B cell (primary cell): ENCODE data around the gene TTF1. TPM values are rescaled to one million over a fixed set of nuclear protein-coding genes. Genes with fewer than 3 reads are reported as not detected.

Experiments used
- ATAC-seq: fragments of 200-7000 bp; cut with Tn5 transposase; one replicate; pipeline ENCODE4 v1.10.0; 2021; ENCODE audit warnings: low read depth, mild to moderate bottlenecking, moderate number of reproducible peaks, moderate library complexity
- CTCF ChIA-PET: fragments of 350-600 bp; sonication (Branson Sonifier 250); formaldehyde crosslinking; loops from one replicate; lab custom pipeline; 2021; ENCODE audit warnings: antibody characterized with exemption, inconsistent platforms; lab: Charles Lee
- POLR2A ChIA-PET: fragments of 350-600 bp; sonication (Branson Sonifier 250); formaldehyde crosslinking; loops from one replicate; lab custom pipeline; 2021; ENCODE audit warnings: antibody characterized with exemption; lab: Charles Lee
- DNase-seq: peaks from one replicate; pipeline ENCODE4 v3.0.0; 2013
- H2AFZ ChIP-seq: 2 replicates; pipeline ENCODE4 v1.6.1; 2012; ENCODE audit warnings: mild to moderate bottlenecking, low read depth, low read length; ENCODE audit not compliant: insufficient read depth, poor library complexity, severe bottlenecking
- H3K27ac ChIP-seq, 2 donors: 1 replicate in 1 of 2; 2 replicates in 1 of 2; pipeline ENCODE4 v1.5.1; 2012 to 2013; ENCODE audit warnings: low read length in 2 of 2, mild to moderate bottlenecking in 2 of 2, moderate library complexity in 1 of 2
- H3K27me3 ChIP-seq, 4 experiments: fragments of 200-600 bp in 1 of 4; sonication (generic) in 1 of 4; replicated peaks in 1 of 4; 1 replicate in 2 of 4; 2 replicates in 2 of 4; pipeline versions ENCODE4 v1.6.1 to v1.7.0; 2013 to 2016; ENCODE audit warnings: low read length in 3 of 4, mild to moderate bottlenecking in 2 of 4, mixed read lengths in 1 of 4, moderate library complexity in 1 of 4; ENCODE audit not compliant: insufficient read depth in 4 of 4, control insufficient read depth in 3 of 4; ENCODE audit errors: control extremely low read depth in 1 of 4
- H3K36me3 ChIP-seq, 2 experiments: replicated peaks in 1 of 2; 1 replicate in 1 of 2; 2 replicates in 1 of 2; pipeline versions ENCODE4 v1.6.1 to v1.7.1; 2013; ENCODE audit warnings: low read length in 1 of 2; ENCODE audit not compliant: insufficient read depth in 2 of 2, control insufficient read depth in 1 of 2; ENCODE audit errors: control extremely low read depth in 1 of 2, extremely low read depth in 1 of 2
- H3K4me1 ChIP-seq, 2 donors: fragments of 200-600 bp in 1 of 2; sonication (generic) in 1 of 2; 1 replicate in 1 of 2; 2 replicates in 1 of 2; pipeline versions ENCODE4 v1.5.1 to v1.6.1; 2013 to 2017; ENCODE audit warnings: low read length in 2 of 2; ENCODE audit not compliant: control insufficient read depth in 2 of 2, insufficient read depth in 2 of 2
- H3K4me2 ChIP-seq: replicated peaks from 2 replicates; pipeline ENCODE3; 2012; ENCODE audit warnings: mild to moderate bottlenecking, low read depth, low read length; ENCODE audit not compliant: poor library complexity, severe bottlenecking
- H3K4me3 ChIP-seq, 5 experiments: fragments of 200-600 bp in 1 of 5; sonication (generic) in 1 of 5; 1 replicate in 3 of 5; 2 replicates in 2 of 5; pipeline versions ENCODE4 v1.5.1 to v1.7.0; 2011 to 2016; ENCODE audit warnings: low read length in 4 of 5, mild to moderate bottlenecking in 4 of 5, low read depth in 2 of 5, control low read depth in 1 of 5, moderate library complexity in 1 of 5; ENCODE audit not compliant: insufficient read depth in 1 of 5; ENCODE audit errors: control extremely low read depth in 1 of 5, extremely low read depth in 1 of 5
- H3K79me2 ChIP-seq: fragments of 200-600 bp; sonication (generic); one replicate; pipeline ENCODE4 v1.6.0; 2016; ENCODE audit warnings: low read length; ENCODE audit not compliant: control insufficient read depth, insufficient read depth
- H3K9ac ChIP-seq: fragments of 200-600 bp; sonication (generic); 2 replicates; pipeline ENCODE4 v1.6.1; 2017; ENCODE audit warnings: mild to moderate bottlenecking, low read length, moderate library complexity
- H3K9me3 ChIP-seq, 3 donors: one replicate each; pipeline versions ENCODE4 v1.6.1 to v1.7.1; 2013; ENCODE audit warnings: low read length in 2 of 3; ENCODE audit not compliant: control insufficient read depth in 2 of 3, insufficient read depth in 1 of 3; ENCODE audit errors: control extremely low read depth in 1 of 3
- H4K20me1 ChIP-seq: 2 replicates; pipeline ENCODE4 v1.6.0; 2012; ENCODE audit warnings: mild to moderate bottlenecking, low read length; ENCODE audit not compliant: insufficient read depth, control insufficient read depth, poor library complexity, severe bottlenecking
- H3K27ac Mint-ChIP-seq: one replicate; pipeline ENCODE4 v1.8.0; 2021; ENCODE audit warnings: mixed read lengths
- H3K27me3 Mint-ChIP-seq: one replicate; pipeline ENCODE4 v1.8.0; 2021; ENCODE audit warnings: mixed read lengths
- H3K4me1 Mint-ChIP-seq: one replicate; pipeline ENCODE4 v1.8.0; 2021; ENCODE audit warnings: mixed read lengths
- H3K4me3 Mint-ChIP-seq: one replicate; pipeline ENCODE4 v1.8.0; 2021; ENCODE audit warnings: mixed read lengths
- H3K9me3 Mint-ChIP-seq: one replicate; pipeline ENCODE4 v1.8.0; 2022; ENCODE audit warnings: mixed read lengths; ENCODE audit not compliant: insufficient read depth
- EZH2 ChIP-seq: IDR thresholded peaks from 2 replicates; pipeline ENCODE4 v1.6.1; 2012; ENCODE audit warnings: borderline replicate concordance, low read depth, mild to moderate bottlenecking, moderate library complexity, low read length; ENCODE audit not compliant: insufficient read depth, poor library complexity, severe bottlenecking
- WGBS: methylation state at CpG from one replicate; pipeline ENCODE4 v1.1.5; 2013; ENCODE audit warnings: missing lambda C conversion rate; ENCODE audit not compliant: insufficient coverage; 5-methylcytosine and 5-hydroxymethylcytosine counted together
- intact Hi-C: fragments of 100-400 bp; cut with micrococcal nuclease; formaldehyde crosslinking; loops from one replicate; pipeline ENCODE4 v1.10.0; 2022
- polyA plus RNA-seq: library from polyadenylated mRNA; depleted of rRNA; stranded (reverse); fragments of >200 nt; gene quantifications from 2 replicates; pipeline ENCODE4 v1.2.3, GENCODE V29; 2012
- total RNA-seq, 2 donors: library from RNA; stranded (reverse); fragments of 120-200 nt in 1 of 2; gene quantifications; 1 replicate in 1 of 2; 2 replicates in 1 of 2; pipeline versions ENCODE4 v1.2.3 to v1.2.4, GENCODE V29; 2013 to 2022
- TF ChIP-seq, protein P1 (sequence below): fragments of 200-600 bp; IDR thresholded peaks from one replicate; pipeline ENCODE4 v1.8.0; 2022; ENCODE audit warnings: antibody characterized with exemption, mild to moderate bottlenecking

TTF1 gene
- total and polyA plus RNA-seq, 2 donors (not counting 1 experiment from before 2014, with no cell fraction given) = 12.3 to 26.3 TPM

DNA sequence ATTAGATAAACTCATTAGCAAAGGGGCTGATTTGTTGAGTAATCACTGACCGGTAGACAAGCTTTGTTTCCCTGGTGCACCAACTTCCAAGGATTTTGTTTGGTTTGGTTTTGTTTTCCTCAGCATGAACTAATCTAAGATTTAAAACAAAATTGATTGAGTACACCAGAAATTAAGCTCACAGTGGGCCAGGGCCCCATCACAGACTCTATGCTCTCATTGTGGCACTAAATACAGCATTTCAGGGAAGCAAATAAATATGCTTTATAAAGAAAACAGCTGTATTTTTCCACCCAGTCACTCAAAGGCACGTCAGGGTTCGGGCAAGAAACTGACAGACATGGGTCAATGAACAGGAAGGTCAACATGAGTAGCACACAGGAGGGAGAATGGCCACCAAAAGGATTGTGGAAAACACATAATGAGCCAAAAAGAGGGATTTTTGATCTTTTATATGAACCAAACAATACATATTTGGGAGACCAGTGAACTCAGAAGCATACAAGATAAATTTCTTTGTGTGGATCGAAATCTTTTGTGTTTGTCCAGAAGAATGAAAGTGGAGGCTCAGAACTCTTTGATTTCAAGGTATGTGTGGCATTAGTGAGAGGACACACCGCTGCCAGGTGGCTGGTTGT is 12.2 kb upstream of the TTF1 start:
- no peak overlapping the region for H3K27ac ChIP-seq
- no peak overlapping the region for H3K4me3 ChIP-seq
- H3K36me3 ChIP-seq = no peaks in the 10 kb centered on the region
- no peaks in the 10 kb centered on the region for H4K20me1 ChIP-seq
- DNase-seq = no peak
- H3K9me3 Mint-ChIP-seq = no peaks in the 10 kb centered on the region
- 69% methylated on average over 2 of the region's 5 CpGs for WGBS
- ATAC-seq = no peak
- no peaks in the 10 kb centered on the region for H3K9me3 ChIP-seq
- POLR2A ChIA-PET = no interaction called here
- H3K79me2 ChIP-seq = no peaks in the 10 kb centered on the region
- peaks cover 54% of the 10 kb centered on the region for H3K27me3 Mint-ChIP-seq
- H3K9ac ChIP-seq = no peak overlapping the region
- no peak overlapping the region for H3K4me3 Mint-ChIP-seq
- intact Hi-C loops = no loop called here
- TF ChIP-seq EZH2 = no peak
- TF ChIP-seq, protein P1, sequence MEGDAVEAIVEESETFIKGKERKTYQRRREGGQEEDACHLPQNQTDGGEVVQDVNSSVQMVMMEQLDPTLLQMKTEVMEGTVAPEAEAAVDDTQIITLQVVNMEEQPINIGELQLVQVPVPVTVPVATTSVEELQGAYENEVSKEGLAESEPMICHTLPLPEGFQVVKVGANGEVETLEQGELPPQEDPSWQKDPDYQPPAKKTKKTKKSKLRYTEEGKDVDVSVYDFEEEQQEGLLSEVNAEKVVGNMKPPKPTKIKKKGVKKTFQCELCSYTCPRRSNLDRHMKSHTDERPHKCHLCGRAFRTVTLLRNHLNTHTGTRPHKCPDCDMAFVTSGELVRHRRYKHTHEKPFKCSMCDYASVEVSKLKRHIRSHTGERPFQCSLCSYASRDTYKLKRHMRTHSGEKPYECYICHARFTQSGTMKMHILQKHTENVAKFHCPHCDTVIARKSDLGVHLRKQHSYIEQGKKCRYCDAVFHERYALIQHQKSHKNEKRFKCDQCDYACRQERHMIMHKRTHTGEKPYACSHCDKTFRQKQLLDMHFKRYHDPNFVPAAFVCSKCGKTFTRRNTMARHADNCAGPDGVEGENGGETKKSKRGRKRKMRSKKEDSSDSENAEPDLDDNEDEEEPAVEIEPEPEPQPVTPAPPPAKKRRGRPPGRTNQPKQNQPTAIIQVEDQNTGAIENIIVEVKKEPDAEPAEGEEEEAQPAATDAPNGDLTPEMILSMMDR = no peak
- CTCF ChIA-PET = no interaction called here
- H3K4me1 ChIP-seq = no peaks in the 10 kb centered on the region
- H3K4me1 Mint-ChIP-seq = no peaks in the 10 kb centered on the region
- peaks cover 0 to 40% (median 14%) of the 10 kb centered on the region in 4 experiments for H3K27me3 ChIP-seq
- no peak overlapping the region for H3K27ac Mint-ChIP-seq
- H3K4me2 ChIP-seq = no peak overlapping the region
- H2AFZ ChIP-seq = no peak overlapping the region

DNA sequence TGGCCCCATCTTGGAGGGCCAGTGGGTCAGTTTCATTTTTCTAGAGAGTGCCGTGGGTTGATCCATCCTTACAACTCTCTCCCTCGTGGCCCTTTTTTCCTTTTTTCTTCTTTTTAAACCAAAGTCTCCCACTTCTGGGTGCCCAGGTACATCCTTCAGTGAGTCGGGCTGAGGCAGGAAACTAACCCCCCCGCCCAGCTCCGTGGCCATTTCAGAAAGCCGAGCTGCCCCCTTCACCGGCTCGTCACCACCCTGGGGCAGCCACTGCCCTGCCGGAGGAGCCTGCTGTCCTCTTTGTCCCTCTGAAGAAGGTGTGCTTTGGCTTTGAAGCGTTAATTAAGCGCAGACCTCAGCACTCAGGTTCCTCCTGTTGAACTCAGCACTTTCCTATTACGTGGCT is 8.5 kb upstream of the TTF1 start:
- Mint-ChIP-seq H3K27ac (no peak overlapping the region), H3K27me3 (peaks cover 48% of the 10 kb centered on the region), H3K4me3 (no peak overlapping the region), H3K4me1 (peaks cover 18% of the 10 kb centered on the region), H3K9me3 (no peaks in the 10 kb centered on the region)
- CTCF ChIA-PET = no interaction called here
- no peak overlapping the region for H3K4me2 ChIP-seq
- WGBS = 35% methylated on average over 10 of the region's 12 CpGs
- no peak overlapping the region for H3K27ac ChIP-seq
- no peaks in the 10 kb centered on the region for H3K9me3 ChIP-seq
- H3K79me2 ChIP-seq = peaks cover 7% of the 10 kb centered on the region
- no peak overlapping the region for H2AFZ ChIP-seq
- ATAC-seq = no peak
- no peak overlapping the region for H3K4me3 ChIP-seq
- peaks cover 0 to 56% (median 31%) of the 10 kb centered on the region in 4 experiments for H3K27me3 ChIP-seq
- H3K36me3 ChIP-seq = no peaks in the 10 kb centered on the region
- H3K9ac ChIP-seq = no peak overlapping the region
- no peak for TF ChIP-seq EZH2
- TF ChIP-seq, protein P1 = no peak
- H4K20me1 ChIP-seq = no peaks in the 10 kb centered on the region
- DNase-seq = no peak
- POLR2A ChIA-PET = interaction anchor here (1.0 kb wide), 1 partner anchor 1290 kb away, joined by 3 read pairs; the partner anchor contains the start of gene NUP214
- intact Hi-C loops = no loop called here
- peaks cover 19% of the 10 kb centered on the region in 2 donors for H3K4me1 ChIP-seq
